Uterus (tissue), 4 donors: ENCODE measurements around the gene BTBD16. TPM values are rescaled to one million over a fixed set of nuclear protein-coding genes. Genes with fewer than 3 reads are reported as not detected.

Experiments used
- DNase-seq, 2 donors: peaks; one replicate each; pipeline ENCODE4 v3.0.0-alpha.2; 2019 to 2020
- H3K27ac ChIP-seq, 2 donors: fragments of 200-600 bp; sonication (generic); 1 replicate in 1 of 2; 2 replicates in 1 of 2; pipeline ENCODE4 v1.5.1; 2016 to 2018
- H3K27me3 ChIP-seq, 2 donors: fragments of 200-600 bp; sonication (generic); one replicate each; pipeline ENCODE4 v1.5.1; 2018 to 2019; ENCODE audit warnings: control low read depth in 1 of 2
- H3K36me3 ChIP-seq, 2 donors: fragments of 200-600 bp; sonication (generic); one replicate each; pipeline ENCODE4 v1.5.1; 2019; ENCODE audit warnings: control low read depth in 1 of 2
- H3K4me1 ChIP-seq, 2 donors: fragments of 200-600 bp; sonication (generic); one replicate each; pipeline ENCODE4 v1.5.1; 2018 to 2019; ENCODE audit warnings: control low read depth in 1 of 2
- H3K4me3 ChIP-seq, 2 donors: fragments of 200-600 bp; sonication (generic); 1 replicate in 1 of 2; 2 replicates in 1 of 2; pipeline ENCODE4 v1.5.1; 2018 to 2019; ENCODE audit warnings: mild to moderate bottlenecking in 1 of 2
- H3K9me3 ChIP-seq, 2 donors: fragments of 200-600 bp; sonication (generic); one replicate each; pipeline ENCODE4 v1.5.1; 2019; ENCODE audit warnings: control low read depth in 1 of 2
- CTCF ChIP-seq, 4 experiments: fragments of 200-600 bp in 2 of 4; fragments of 450-650 bp in 2 of 4; sonication (generic) in 2 of 4; IDR thresholded peaks; one replicate each; pipeline ENCODE4 v1.5.1; 2016 to 2019; ENCODE audit warnings: antibody characterized with exemption in 4 of 4, mild to moderate bottlenecking in 2 of 4, moderate library complexity in 1 of 4
- POLR2A ChIP-seq, 2 donors: fragments of 450-650 bp; IDR thresholded peaks; one replicate each; pipeline ENCODE4 v1.6.1; 2016; ENCODE audit warnings: antibody characterized with exemption in 2 of 2, mild to moderate bottlenecking in 1 of 2, moderate library complexity in 1 of 2
- intact Hi-C: fragments of 100-400 bp; cut with DNase I; formaldehyde crosslinking; loops from one replicate; pipeline ENCODE4 v1.15.1; 2023; ENCODE audit warnings: low total_unique reads
- total RNA-seq, 4 donors: library from RNA; depleted of rRNA in 3 of 4; stranded (reverse); fragments of >200 nt in 3 of 4; gene quantifications; one replicate each; pipeline versions ENCODE4 v1.1.0 to v1.2.4, GENCODE V29; 2014 to 2023
- donor health status: DM: yes; HTN: yes; CAD: no.

Gene BTBD16
- total RNA-seq, 4 donors from 2014 or later = 0.14 to 0.46 TPM; not detected in 2

GRCh38 chr10:122294511-122295450, 23.7 kb downstream of the BTBD16 start:
- no peak for TF ChIP-seq POLR2A (IDR thresholded peaks at IDR 0.05)
- TF ChIP-seq CTCF (IDR thresholded peaks at IDR 0.05) = no peak
- no peaks in the 10 kb centered on the region for H3K9me3 ChIP-seq
- H3K27ac ChIP-seq = no peak overlapping the region
- DNase-seq = no peak
- no peaks in the 10 kb centered on the region for H3K27me3 ChIP-seq
- intact Hi-C loops = loop anchor here (5.0 kb wide), 1 partner anchor 273 kb away; no protein-coding TSS in a partner anchor
- H3K4me3 ChIP-seq = no peak overlapping the region
- H3K36me3 ChIP-seq = no peaks in the 10 kb centered on the region
- H3K4me1 ChIP-seq = no peaks in the 10 kb centered on the region

GRCh38 chr10:122295451-122295809, 24.3 kb downstream of the BTBD16 start:
- Histone ChIP-seq H3K9me3 (no peaks in the 10 kb centered on the region), H3K36me3 (no peaks in the 10 kb centered on the region), H3K4me1 (no peaks in the 10 kb centered on the region), H3K4me3 (no peak overlapping the region), H3K27me3 (no peaks in the 10 kb centered on the region), H3K27ac (no peak overlapping the region)
- intact Hi-C loops = loop anchor here (5.0 kb wide), 1 partner anchor 272 kb away; no protein-coding TSS in a partner anchor
- TF ChIP-seq POLR2A (IDR thresholded peaks at IDR 0.05) (no peak), CTCF (IDR thresholded peaks at IDR 0.05) (no peak)
- no peak for DNase-seq

GRCh38 chr10:122296363-122297120, 25.4 kb downstream of the BTBD16 start:
- Histone ChIP-seq H3K9me3 (no peaks in the 10 kb centered on the region), H3K27me3 (no peaks in the 10 kb centered on the region), H3K4me3 (no peak overlapping the region), H3K27ac (no peak overlapping the region), H3K4me1 (no peaks in the 10 kb centered on the region), H3K36me3 (no peaks in the 10 kb centered on the region)
- DNase-seq = no peak
- TF ChIP-seq CTCF (IDR thresholded peaks at IDR 0.05) (no peak), POLR2A (IDR thresholded peaks at IDR 0.05) (no peak)
- intact Hi-C loops = loop anchor here (5.0 kb wide), 1 partner anchor 271 kb away; no protein-coding TSS in a partner anchor

- Histone ChIP-seq H3K4me1 (no peaks in the 10 kb centered on the region), H3K27ac (no peak overlapping the region), H3K27me3 (no peaks in the 10 kb centered on the region), H3K9me3 (no peaks in the 10 kb centered on the region), H3K36me3 (no peaks in the 10 kb centered on the region), H3K4me3 (no peak overlapping the region)
- no peak for DNase-seq
- TF ChIP-seq CTCF (IDR thresholded peaks at IDR 0.05) (no peak), POLR2A (IDR thresholded peaks at IDR 0.05) (no peak)
- intact Hi-C loops = loop anchor here (5.0 kb wide), 1 partner anchor 270 kb away; no protein-coding TSS in a partner anchor
These were observed 26.5 kb downstream of the BTBD16 start for GRCh38 chr10:122297583-122297982.
